HG03135 (cell line): Measurements from ENCODE around the gene SLC25A15.
"Not testable (repeated sequence)": the region's sequence is repeated elsewhere in the genome, so short reads cannot be mapped to it uniquely, and the experiment has no call there.

ENCODE experiments used
- ATAC-seq: cut with Tn5 transposase; IDR thresholded peaks from one replicate; pipeline ENCODE4 v1.9.1; 2021; ENCODE audit warnings: mild to moderate bottlenecking, moderate library complexity; ENCODE audit not compliant: unreplicated experiment

SLC25A15 gene

GRCh38 chr13:40780822-40781401, 8.5 kb upstream of the SLC25A15 start:
- ATAC-seq = no peak

GRCh38 chr13:40781717-40782116, 7.7 kb upstream of the SLC25A15 start:
- ATAC-seq = no peak

GRCh38 chr13:40782971-40783370, 6.4 kb upstream of the SLC25A15 start:
- not testable (repeated sequence) for ATAC-seq

GRCh38 chr13:40784540-40784939, 4.9 kb upstream of the SLC25A15 start:
- no peak for ATAC-seq

DNA sequence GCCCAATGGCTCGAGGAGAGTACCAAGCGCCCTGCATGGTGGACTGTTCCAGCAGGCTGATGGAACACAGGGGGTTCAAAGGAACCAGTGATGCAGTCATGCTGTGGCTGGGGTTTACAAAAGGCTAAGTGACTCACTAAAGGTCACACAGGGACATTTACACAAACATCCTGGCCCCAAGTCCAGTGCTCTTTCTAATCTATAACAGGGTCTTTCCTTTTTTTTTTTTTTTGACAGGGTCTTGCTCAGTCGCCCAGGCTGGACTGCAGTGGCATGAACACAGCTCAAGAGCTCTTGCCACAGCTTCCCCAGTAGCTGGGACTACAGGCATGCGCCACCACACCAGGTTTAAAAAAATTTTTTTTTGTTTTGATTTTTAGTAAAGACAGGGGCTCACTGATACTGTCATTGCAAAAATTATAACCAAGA, 2.8 kb upstream of the SLC25A15 start:
- no peak for ATAC-seq

DNA sequence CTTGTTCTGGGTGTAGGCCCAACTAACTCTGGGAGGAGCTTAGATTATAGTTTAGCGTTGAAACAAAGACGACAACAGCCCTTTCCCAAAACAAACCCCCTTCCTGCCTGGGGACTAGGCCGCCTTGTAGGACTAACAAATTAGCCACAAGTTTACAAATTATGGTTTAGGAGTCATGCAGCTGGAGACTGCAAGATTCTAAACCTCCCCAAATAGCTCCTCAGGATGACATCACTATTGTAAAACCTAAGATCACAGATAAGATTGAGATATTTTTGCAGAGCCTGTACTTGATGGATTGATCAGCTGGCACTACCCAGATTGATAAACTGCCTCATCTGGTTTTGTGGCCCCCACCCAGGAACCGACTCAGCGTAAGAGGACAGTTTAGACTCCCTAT, 2.3 kb upstream of the SLC25A15 start:
- ATAC-seq = no peak

GRCh38 chr13:40788540-40789274, 704 bp upstream of the SLC25A15 start:
- not testable (repeated sequence) for ATAC-seq

DNA sequence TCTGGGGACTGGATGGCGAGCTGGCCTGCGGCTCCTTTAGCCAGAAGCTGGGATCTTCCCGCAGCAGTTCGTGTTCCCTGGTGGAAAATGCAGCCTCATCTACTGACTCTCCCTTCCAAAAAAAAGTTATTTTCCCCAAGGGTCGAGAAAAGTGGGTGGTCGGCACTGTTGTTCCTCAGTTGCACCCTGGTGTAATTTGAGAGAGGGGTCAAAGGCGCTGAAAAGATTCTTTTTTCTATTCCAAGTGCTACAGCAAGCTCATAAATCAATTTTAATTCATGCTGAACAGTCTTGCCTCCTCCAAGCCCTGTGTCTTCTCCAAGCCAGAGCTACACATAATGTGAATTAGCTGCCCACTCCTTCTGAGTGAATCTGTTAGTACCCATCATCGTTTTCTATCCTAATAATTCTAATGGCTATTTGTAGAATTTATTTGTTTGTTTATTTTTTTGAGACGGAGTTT, 774 bp downstream of the SLC25A15 start:
- ATAC-seq = no peak

DNA sequence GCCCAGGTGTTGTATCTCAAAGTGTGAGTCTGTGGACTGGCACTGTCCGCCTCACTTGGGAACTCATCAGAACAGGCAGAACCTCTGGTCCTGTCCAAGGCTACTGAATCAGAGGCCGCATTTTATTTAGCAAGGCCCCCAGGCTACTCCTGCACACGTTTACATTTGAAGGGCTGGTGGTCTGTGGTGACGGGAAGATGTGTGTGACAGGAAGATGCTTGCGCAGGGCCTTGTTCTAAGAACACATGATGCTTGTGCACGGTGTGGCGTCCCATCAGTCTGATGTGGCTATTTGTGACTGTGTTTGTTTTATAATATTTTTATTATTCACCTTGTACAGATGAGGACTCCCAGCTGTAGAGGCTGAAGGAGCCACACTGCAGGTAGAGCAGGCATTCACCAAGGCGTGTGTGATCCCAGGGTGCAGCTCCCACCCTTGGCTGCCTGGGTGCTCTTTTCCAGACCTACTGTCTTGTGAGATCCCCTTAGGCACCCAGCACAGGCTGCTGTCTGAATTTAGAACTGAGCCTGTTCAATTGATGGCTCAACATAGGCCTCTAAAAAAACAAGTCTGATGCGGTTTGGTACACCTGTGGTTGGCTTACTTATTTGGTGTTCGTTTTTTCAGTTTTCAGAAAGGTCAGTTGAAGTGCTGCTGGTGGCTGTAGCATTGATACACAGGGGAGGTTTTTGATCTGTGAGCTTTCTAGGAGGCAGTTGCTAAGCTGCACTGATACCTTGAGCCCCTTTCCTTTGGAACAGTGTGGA, 3.1 kb downstream of the SLC25A15 start:
- no peak for ATAC-seq

DNA sequence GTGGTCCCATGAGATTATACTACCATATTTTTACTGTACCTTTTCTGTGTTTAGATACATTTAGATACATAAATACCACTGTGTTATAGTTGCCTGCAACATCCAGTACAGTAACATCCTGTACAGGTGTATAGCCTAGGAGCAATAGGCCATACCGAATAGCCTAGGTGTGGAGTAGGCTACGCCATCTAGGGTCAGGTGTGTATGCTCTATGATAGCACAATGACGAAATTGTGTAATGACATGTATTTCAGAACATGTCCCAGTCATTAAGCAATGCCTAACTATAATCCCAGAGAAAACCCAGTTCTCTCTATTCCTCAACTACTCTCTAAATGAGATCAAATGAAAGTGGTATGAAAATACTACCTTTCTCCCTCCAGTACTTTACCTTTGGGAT, 3.9 kb downstream of the SLC25A15 start:
- ATAC-seq = no peak

GRCh38 chr13:40794414-40795368, 5.3 kb downstream of the SLC25A15 start:
- no peak for ATAC-seq

GRCh38 chr13:40796649-40797048, 7.2 kb downstream of the SLC25A15 start:
- no peak for ATAC-seq

DNA sequence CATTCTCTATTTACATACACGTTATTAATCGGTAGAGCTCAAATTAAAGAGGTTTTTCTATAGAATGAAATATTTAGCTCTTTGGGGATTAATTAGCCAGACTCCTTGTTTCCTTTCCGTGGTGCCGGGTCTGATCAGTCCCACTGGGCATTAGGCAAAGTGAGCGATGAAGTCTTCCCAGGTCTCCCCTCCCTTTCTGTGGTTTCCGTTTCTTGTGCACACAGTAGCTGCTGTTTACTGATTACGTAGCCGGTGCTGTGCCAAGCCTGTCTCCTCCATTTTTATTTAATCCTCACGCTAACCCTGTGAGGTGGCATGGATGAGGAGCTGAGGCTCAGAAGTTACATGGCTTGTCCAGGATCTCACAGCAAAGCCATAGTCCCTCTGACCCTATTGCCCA, 9.0 kb downstream of the SLC25A15 start:
- ATAC-seq = no peak

DNA sequence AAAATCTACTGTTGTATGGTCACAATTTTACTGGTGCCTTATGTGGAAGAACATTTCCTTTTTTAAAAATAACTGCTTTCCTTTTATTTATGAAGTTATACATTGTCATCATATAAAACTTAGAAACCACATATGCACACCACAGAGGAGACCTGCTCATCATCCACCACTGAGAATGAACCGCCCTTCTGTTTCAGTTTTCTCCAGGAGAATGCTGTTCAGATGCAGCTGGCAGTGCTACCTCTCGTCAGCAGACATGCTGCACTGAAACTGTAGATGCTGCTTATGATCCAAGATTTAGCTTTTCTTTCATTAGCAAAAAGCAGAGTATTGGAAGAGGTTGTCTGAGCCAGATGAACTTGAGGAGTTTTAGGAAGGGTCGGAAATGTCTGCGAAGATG, 10.1 kb downstream of the SLC25A15 start:
- no peak for ATAC-seq

GRCh38 chr13:40800559-40800958, 11.1 kb downstream of the SLC25A15 start:
- no peak for ATAC-seq

- no peak for ATAC-seq
Observed at GRCh38 chr13:40801255-40802217, 12.1 kb downstream of the SLC25A15 start.

GRCh38 chr13:40803316-40803715, 13.9 kb downstream of the SLC25A15 start:
- no peak for ATAC-seq

DNA sequence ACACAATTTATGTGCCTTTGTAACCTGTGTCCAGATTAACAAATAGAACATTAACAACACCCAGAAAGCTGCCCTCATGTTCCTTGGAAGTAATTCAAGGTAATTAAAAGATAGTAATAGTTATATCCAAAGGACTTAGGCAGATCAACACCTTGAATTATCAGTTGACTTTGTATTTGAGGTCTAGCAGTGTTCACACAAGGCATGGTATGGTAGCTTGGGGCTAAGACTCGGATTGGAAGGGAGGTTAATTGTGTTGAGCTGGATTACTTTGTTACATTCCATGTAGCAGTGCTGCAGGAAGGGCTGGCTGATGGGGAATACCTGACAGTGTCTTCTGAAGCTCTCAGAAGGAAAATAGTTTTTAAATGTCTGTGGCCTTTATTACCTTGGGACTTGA, 16.8 kb downstream of the SLC25A15 start:
- no peak for ATAC-seq

DNA sequence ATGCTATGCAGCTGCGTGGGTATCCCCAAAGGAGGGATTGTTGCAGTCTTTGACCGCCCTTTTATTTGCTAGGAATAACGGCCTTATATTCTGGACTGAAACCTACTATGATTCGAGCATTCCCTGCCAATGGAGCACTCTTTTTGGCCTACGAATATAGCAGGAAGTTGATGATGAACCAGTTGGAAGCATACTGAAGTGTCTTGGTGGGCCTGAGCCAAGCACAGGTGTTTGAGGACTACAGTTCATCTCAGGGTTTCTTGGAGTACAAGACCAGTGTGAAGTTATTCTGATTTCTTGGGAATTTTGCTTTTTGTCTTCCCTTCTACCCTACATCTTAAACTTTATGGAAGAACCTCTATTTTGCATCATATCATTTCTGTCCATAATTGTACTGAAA, 20.1 kb downstream of the SLC25A15 start:
- no peak for ATAC-seq

- ATAC-seq = no peak
Observed at GRCh38 chr13:40812102-40812501, 22.7 kb downstream of the SLC25A15 start.
